AG09309 (cell line): ENCODE results near the gene MCRIP1.

Experiments
- DNase-seq: peaks from one replicate; pipeline ENCODE4 v3.0.0-alpha.2; 2010; ENCODE audit warnings: low read depth
- H3K4me3 ChIP-seq: 2 replicates; pipeline ENCODE4 v1.5.1; 2011; ENCODE audit warnings: mild to moderate bottlenecking, low read depth, low read length, moderate library complexity; ENCODE audit not compliant: control insufficient read depth
- TF ChIP-seq, protein P1 (sequence below): IDR thresholded peaks from 2 replicates; pipeline ENCODE4 v1.5.1; 2011; ENCODE audit warnings: mild to moderate bottlenecking, low read depth, low read length, inconsistent platforms; ENCODE audit not compliant: insufficient read depth, control insufficient read depth; ENCODE audit errors: missing control alignments

MCRIP1 gene

DNA sequence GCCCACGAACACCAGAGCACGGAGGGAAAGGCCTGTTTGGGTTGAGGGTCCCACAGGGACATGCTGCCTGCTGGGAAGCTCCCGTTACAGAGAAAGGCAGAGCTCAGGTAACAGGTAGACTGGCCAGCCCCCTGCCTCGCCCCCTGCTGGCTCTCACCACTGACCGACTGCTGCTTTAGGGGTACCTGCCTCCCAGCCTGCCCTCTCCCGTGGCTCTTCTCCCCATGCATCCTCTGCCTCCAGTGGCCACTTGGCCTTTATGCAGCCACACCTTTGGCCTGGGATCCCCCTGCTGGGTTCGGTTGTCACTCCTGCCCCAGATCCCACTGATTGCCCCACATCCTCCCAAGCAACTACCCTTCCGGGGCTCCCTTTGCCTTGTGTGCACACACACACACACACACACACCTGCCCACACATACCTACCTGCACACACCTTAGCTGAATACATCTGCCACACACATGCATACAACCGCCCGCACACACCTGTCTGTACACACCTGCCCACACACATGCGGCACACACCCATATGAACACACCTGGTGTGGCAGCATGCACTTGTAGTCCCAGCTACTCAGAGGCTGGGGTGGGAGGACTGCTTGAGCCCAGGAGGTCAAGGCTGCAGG is 7.1 kb downstream of the MCRIP1 start:
- H3K4me3 ChIP-seq = no peak overlapping the region
- TF ChIP-seq, protein P1, sequence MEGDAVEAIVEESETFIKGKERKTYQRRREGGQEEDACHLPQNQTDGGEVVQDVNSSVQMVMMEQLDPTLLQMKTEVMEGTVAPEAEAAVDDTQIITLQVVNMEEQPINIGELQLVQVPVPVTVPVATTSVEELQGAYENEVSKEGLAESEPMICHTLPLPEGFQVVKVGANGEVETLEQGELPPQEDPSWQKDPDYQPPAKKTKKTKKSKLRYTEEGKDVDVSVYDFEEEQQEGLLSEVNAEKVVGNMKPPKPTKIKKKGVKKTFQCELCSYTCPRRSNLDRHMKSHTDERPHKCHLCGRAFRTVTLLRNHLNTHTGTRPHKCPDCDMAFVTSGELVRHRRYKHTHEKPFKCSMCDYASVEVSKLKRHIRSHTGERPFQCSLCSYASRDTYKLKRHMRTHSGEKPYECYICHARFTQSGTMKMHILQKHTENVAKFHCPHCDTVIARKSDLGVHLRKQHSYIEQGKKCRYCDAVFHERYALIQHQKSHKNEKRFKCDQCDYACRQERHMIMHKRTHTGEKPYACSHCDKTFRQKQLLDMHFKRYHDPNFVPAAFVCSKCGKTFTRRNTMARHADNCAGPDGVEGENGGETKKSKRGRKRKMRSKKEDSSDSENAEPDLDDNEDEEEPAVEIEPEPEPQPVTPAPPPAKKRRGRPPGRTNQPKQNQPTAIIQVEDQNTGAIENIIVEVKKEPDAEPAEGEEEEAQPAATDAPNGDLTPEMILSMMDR = no peak
- DNase-seq = no peak

DNA sequence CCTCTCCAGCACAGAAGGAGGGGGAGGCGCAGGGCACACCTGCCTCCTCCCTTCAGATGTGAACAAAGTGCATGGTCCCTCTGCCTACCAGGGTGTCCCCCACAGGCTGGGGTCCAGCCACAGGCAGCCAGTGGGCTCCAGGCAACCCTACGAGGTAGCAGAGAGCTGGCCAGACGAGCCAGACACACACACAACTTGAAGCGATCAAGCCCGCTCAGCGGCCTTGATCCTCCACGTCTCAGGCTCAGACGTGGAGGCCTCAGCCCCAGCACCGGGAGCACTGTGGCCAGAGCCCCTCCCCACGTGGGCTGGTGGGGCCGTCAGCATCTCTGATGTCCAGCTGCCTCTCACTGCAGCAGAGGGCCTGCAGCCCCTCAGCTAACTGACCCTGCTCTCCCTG is 8.5 kb downstream of the MCRIP1 start:
- DNase-seq = no peak
- TF ChIP-seq, protein P1 = no peak
- H3K4me3 ChIP-seq = no peak overlapping the region

DNA sequence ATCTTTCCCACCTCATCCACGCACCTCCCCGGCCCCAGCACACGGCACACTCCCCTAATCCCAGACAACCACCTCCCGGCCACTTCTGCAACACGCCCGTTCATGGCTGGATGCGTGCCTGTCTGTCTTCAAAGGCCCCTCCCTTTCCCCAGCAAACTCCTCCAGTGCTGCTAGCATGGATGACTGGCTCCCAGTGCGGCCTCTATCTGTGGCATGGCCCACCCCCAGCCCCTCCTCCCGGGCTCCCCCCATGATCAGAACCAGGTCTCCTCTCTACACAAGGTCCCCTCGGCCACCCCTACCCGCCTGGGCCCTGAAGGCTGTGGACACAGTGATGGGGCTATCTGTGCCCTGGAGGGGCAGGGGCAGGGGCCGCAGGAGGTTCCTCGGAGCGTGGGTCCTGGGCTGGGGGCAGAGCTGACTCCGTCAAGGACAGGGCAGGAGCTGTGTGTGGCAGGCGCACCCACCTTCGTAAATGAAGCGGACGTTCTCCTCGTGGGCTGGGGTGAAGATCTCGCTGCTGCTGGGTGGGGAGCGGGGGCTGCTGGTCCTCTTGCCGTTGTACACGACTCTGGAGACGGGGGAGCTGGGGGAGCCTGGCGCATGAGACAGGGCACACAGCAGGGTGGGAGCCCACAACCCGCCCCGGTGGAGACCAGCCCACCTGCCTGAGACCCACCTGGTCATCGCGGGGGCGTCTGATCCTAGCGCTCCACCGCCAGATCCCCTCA is 9.1 kb downstream of the MCRIP1 start:
- DNase-seq = no peak
- TF ChIP-seq, protein P1 = no peak
- H3K4me3 ChIP-seq = no peak overlapping the region

- TF ChIP-seq, protein P1 = no peak
Measured at GRCh38 chr17:81822996-81823819, 9.9 kb downstream of the MCRIP1 start.

GRCh38 chr17:81822312-81822637 is 10.8 kb downstream of the MCRIP1 start:
- no peak for DNase-seq
- TF ChIP-seq, protein P1 = no peak
- H3K4me3 ChIP-seq = no peak overlapping the region

More at GRCh38 chr17:81822996-81823819, 9.9 kb downstream of the MCRIP1 start:
- no peak for DNase-seq
- no peak overlapping the region for H3K4me3 ChIP-seq

- TF ChIP-seq, protein P1 = peak; percentile 29
- DNase-seq = no peak
- no peak overlapping the region for H3K4me3 ChIP-seq
Measured at GRCh38 chr17:81821603-81822311, 11.3 kb downstream of the MCRIP1 start.
